Suppressor macrophage treated with lipopolysaccharide for 1 hour (primary cell): ENCODE measurements around the gene PARD6A.

ENCODE experiments used
- DNase-seq, 3 donors: peaks; one replicate each; pipeline ENCODE4 v3.0.0-alpha.2; 2020 to 2022

Gene PARD6A, protein sequence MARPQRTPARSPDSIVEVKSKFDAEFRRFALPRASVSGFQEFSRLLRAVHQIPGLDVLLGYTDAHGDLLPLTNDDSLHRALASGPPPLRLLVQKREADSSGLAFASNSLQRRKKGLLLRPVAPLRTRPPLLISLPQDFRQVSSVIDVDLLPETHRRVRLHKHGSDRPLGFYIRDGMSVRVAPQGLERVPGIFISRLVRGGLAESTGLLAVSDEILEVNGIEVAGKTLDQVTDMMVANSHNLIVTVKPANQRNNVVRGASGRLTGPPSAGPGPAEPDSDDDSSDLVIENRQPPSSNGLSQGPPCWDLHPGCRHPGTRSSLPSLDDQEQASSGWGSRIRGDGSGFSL

GRCh38 chr16:67660564-67661028 is at the start of gene PARD6A:
TSS of gene PARD6A (plus strand) at chr16:67660960. CDS start at chr16:67661039, 79 bp downstream.
- peak; percentile 96 to 98 (median 97) for DNase-seq

GRCh38 chr16:67613808-67614207 is 47.0 kb upstream of the PARD6A start:
- peak in 2 of 3 donors; percentile 5 to 15 for DNase-seq

DNA sequence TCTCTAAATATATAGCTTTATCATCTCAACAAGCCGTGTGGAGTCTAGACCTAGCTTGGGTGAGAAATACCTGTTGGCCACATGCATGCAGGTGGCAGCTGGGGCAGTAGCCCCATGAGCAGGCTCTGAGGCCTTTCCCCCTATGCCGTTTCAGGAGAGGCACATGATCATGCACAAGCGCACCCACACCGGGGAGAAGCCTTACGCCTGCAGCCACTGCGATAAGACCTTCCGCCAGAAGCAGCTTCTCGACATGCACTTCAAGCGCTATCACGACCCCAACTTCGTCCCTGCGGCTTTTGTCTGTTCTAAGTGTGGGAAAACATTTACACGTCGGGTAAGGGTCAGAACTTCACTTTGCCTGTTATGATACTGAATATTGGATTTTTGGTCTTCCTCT is 32.5 kb upstream of the PARD6A start:
- DNase-seq = peak in 1 of 3 donors; percentile 10

DNA sequence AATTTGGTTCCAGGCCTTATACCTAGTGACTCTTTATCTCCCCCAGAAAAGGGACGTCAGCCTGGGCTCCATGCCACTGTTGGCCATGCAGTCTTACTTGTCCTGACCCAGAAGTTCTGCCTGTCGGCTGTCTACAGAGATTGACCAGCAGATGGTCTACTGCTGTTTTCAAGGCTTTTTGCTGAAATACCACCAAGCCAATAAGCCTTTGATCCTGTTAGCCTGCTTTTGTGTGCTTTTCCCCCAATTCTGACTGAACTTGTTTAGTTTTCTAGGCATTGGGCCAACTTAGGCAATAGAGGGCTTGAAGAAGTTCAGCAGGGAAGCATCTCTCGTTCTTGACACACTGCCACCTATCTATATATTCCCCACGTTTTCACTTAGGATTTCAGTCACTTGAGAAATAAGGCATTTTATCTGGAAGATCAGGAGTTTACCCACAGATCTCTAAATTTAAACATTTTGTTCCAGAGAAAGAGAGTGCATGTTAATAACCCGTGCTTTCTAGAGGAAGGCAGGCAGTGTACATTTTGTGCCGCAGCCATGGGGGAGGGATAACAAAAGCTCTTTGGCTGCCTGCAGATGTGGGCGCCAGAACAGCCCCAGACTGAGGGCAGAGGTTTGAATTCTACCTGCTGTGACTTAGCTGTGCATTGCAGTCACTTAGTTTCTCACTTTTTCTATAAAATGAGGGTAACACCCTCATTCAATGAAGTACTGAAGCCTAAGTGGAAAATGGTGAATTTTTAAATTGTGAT is 28.2 kb upstream of the PARD6A start:
- no peak for DNase-seq

DNA sequence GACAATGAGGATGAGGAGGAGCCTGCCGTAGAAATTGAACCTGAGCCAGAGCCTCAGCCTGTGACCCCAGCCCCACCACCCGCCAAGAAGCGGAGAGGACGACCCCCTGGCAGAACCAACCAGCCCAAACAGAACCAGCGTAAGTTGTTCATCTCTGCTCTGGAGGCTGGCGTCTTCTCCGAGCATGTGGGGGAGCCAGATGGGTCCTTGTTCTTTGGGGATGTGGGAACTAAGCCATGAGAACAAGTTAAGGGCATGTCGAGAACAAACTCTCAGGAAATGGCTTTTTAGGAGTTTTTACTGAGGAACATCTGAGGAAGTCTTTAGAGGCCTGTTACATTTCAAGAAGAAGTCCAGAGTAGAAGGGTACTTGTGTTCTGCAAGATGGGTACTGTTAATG is 24.0 kb upstream of the PARD6A start:
- no peak for DNase-seq

DNA sequence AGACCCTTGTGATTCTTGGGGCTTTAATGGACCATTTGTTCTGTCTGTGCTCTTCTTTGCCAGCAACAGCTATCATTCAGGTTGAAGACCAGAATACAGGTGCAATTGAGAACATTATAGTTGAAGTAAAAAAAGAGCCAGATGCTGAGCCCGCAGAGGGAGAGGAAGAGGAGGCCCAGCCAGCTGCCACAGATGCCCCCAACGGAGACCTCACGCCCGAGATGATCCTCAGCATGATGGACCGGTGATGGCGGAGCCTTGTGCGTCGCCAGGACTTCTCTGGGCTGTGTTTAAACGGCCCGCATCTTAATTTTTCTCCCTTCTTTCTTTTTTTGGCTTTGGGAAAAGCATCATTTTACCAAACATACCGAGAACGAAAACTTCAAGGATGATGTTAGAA is 23.1 kb upstream of the PARD6A start:
- no peak for DNase-seq

- DNase-seq = no peak
Measured at GRCh38 chr16:67641779-67642708, 18.7 kb upstream of the PARD6A start.

GRCh38 chr16:67644038-67644437 is 16.7 kb upstream of the PARD6A start:
- DNase-seq = no peak

- DNase-seq = no peak
Measured at GRCh38 chr16:67645397-67646121, 15.2 kb upstream of the PARD6A start.

GRCh38 chr16:67647111-67647651 is 13.6 kb upstream of the PARD6A start:
- DNase-seq = no peak

GRCh38 chr16:67647681-67648080 is 13.1 kb upstream of the PARD6A start:
- no peak for DNase-seq

DNA sequence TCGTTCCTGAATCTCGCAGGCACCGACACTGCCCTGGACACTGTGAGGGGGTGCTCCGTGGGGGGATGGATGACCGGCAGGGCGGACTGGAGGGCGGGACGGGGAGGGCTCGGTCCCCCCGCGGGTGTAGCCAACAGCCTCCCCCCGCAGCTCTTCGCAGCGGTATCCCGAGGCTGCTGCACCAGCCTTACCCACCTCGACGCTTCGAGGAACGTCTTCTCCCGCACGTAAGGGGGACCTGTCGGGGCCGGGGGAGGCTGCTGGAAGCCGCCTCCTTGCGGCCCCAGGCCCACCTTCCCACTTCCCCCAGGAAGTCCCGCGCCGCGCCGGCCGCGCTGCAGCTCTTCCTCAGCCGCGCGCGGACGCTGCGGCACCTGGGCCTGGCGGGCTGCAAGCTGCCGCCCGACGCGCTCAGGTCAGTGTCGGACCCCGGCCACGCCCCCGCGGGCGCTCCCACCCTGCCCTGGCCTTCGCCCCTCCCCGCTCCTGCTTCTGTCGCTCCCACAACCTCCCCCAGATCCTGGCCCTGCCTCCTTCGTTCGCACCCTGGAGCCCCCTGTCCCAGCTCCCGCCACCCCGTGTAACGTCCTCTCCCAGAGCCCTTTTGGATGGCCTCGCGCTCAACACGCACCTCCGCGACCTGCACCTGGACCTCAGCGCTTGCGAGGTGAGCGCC is 12.5 kb upstream of the PARD6A start:
- DNase-seq = no peak

- DNase-seq = no peak
Measured at GRCh38 chr16:67648764-67649407, 11.9 kb upstream of the PARD6A start.

- DNase-seq = no peak
Measured at GRCh38 chr16:67649494-67649931, 11.2 kb upstream of the PARD6A start.

- no peak for DNase-seq
Measured at GRCh38 chr16:67650023-67650422, 10.7 kb upstream of the PARD6A start.

GRCh38 chr16:67651039-67651438 is 9.7 kb upstream of the PARD6A start:
- no peak for DNase-seq

DNA sequence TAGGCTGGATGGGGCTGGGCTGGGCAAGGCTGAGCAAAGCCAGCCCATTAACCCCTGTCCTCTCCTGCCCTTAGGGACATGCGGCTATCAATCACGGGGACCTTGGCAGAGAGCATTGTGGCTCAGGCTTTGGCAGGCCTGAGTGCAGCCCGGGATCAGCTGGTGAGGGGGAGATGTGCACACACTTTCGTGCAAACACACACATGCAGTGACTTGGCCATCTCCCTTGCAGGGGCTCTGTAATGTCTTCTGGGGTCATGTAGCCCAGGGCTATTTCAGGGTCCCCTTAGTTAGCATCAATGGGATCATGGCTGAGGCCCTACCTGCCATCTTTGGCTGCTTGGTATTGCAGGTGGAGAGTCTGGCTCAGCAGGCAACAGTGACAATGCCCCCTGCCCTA is 8.9 kb upstream of the PARD6A start:
- DNase-seq = no peak

DNA sequence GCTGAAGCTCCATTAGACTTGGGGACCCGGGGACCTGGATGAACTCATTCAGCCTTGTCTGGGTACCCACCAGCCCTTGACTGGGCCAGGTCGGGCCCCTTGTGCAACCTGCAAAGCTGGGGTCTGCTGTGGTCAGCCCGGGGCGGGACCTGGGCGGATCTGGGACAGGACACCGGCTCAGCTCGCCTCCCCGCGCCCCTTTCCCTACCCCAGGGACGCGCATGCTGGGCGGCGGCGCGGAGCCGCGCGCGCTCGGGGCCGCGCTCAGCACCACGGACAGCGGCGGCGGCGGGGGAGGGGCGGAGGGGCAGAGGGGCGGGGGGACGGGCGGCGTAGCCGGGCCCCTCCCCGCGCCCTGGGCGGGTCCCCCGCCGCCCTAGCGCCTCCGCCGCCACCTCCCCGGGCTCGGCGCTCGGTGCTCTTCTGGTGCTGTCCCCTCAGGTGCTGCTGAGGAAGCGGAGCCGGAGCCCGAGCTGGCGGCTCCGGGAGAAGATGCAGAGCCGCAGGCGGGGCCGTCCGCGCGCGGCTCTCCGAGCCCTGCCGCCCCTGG is 8.1 kb upstream of the PARD6A start:
- no peak for DNase-seq

DNA sequence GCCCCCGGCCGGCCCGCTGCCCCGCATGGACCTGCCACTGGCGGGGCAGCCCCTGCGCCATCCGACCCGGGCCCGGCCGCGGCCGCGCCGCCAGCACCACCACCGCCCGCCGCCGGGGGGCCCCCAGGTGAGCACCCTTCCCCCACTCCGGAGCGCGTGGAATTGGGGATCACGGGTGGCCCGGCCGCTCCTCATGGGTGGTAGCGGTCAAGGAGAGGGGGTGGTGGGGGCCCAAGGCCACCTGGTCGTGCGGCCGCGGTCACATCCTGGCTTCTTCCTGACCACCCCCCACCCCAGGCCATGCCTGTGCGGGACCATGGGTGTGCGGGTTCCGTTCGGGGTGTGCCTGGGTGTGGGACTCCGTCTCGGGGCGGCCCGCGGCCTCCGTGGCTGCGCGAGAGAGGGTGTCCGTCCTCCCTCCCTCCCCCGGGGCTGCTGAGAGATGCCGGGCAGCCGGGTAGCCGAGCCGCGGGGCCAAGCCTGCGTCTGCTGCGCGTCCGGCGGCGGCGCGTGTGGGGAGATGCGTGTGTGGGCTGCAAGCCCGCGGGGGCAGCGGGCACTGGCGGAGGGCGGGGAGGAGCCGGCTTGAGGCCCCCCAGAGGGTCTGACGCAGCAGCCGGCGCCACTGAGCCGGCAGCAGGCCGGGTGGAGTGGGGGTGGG is 7.5 kb upstream of the PARD6A start:
- no peak for DNase-seq
